GF-D8 (cell line): ENCODE data around the gene ZAR1L.

Experiments
- DNase-seq: peaks from one replicate; lab custom pipeline; 2025; lab: John Stamatoyannopoulos, UW

The ZAR1L gene

GRCh38 chr13:32255724-32256109 is 59.4 kb downstream of the ZAR1L start:
- no peak for DNase-seq

GRCh38 chr13:32254916-32255723 is 60.0 kb downstream of the ZAR1L start:
- no peak for DNase-seq

- no peak for DNase-seq
These were observed 60.7 kb downstream of the ZAR1L start for GRCh38 chr13:32254416-32254815.

GRCh38 chr13:32253911-32254399 is 61.2 kb downstream of the ZAR1L start:
- no peak for DNase-seq
